H1 (cell line): ENCODE data around the gene SMAGP. TPM values are rescaled to one million over a fixed set of nuclear protein-coding genes. Genes with fewer than 3 reads are reported as not detected.

ENCODE experiments used
- BCL11A ChIP-seq, 2 experiments: IDR thresholded peaks; one replicate each; pipeline ENCODE4 v1.6.1; 2011; ENCODE audit warnings: low read depth in 2 of 2, low read length in 2 of 2, mild to moderate bottlenecking in 2 of 2
- FOSL1 ChIP-seq: IDR thresholded peaks from 2 replicates; pipeline ENCODE4 v1.6.1; 2011; ENCODE audit warnings: mild to moderate bottlenecking, low read depth, low read length, moderate library complexity; ENCODE audit not compliant: insufficient read depth
- KDM4A ChIP-seq: IDR thresholded peaks from one replicate; pipeline ENCODE4 v1.7.1; 2012; ENCODE audit warnings: low read depth, mild to moderate bottlenecking, moderate library complexity, low read length, inconsistent platforms; ENCODE audit not compliant: severe bottlenecking
- SIX5 ChIP-seq: IDR thresholded peaks from 2 replicates; pipeline ENCODE4 v1.6.1; 2011; ENCODE audit warnings: mild to moderate bottlenecking, low read depth, low read length
- polyA plus RNA-seq, 7 experiments: library from polyadenylated mRNA; depleted of rRNA in 3 of 7; stranded (reverse) in 5 of 7; unstranded in 2 of 7; fragments of >200 nt in 5 of 7; fragments of 200-250 nt in 2 of 7; gene quantifications; 1 replicate in 5 of 7; 2 replicates in 1 of 7; 4 replicates in 1 of 7; pipeline versions ENCODE4 v1.2.1 to v1.2.3, GENCODE V29; 2011 to 2013; ENCODE audit warnings: missing spikeins in 2 of 7, mixed read lengths in 2 of 7
- total RNA-seq: library from RNA; stranded (reverse); fragmentation: NEBNext Ultra II Directional; extraction: Animal tissue kit (Norgen Biotek cat#: 25700); gene quantifications from 2 replicates; pipeline ENCODE4 v1.2.1, GENCODE V29; 2021
- TF ChIP-seq, protein P1 (sequence below): fragments of 300-600 bp; sonication (generic); IDR thresholded peaks from 2 replicates; pipeline ENCODE4 v1.7.1; 2012; ENCODE audit warnings: low read length, moderate library complexity, mild to moderate bottlenecking, inconsistent platforms; ENCODE audit not compliant: insufficient replicate concordance

The SMAGP gene
- total and polyA plus RNA-seq, 2 of the 8 experiments (the other 6 are each of a cell fraction or from before 2014, with no cell fraction given): 9.4 to 12.7 TPM

DNA sequence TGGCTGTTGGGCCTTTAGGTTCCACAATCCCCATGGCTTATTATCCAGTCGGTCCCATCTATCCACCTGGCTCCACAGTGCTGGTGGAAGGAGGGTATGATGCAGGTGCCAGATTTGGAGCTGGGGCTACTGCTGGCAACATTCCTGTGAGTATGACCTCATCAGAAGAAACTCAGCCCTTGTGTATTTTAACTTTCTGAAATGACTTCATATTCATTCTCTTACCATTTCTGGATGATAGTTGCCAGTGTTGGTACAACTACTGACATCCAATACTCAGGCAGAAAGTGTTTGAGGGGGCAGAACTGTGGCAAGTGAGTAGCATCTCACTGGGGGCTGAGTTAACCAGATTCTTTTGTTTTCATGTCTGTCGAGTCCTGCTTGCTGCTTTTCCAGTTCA, 29.2 kb downstream of the SMAGP start (continued):
- TF ChIP-seq, protein P1, sequence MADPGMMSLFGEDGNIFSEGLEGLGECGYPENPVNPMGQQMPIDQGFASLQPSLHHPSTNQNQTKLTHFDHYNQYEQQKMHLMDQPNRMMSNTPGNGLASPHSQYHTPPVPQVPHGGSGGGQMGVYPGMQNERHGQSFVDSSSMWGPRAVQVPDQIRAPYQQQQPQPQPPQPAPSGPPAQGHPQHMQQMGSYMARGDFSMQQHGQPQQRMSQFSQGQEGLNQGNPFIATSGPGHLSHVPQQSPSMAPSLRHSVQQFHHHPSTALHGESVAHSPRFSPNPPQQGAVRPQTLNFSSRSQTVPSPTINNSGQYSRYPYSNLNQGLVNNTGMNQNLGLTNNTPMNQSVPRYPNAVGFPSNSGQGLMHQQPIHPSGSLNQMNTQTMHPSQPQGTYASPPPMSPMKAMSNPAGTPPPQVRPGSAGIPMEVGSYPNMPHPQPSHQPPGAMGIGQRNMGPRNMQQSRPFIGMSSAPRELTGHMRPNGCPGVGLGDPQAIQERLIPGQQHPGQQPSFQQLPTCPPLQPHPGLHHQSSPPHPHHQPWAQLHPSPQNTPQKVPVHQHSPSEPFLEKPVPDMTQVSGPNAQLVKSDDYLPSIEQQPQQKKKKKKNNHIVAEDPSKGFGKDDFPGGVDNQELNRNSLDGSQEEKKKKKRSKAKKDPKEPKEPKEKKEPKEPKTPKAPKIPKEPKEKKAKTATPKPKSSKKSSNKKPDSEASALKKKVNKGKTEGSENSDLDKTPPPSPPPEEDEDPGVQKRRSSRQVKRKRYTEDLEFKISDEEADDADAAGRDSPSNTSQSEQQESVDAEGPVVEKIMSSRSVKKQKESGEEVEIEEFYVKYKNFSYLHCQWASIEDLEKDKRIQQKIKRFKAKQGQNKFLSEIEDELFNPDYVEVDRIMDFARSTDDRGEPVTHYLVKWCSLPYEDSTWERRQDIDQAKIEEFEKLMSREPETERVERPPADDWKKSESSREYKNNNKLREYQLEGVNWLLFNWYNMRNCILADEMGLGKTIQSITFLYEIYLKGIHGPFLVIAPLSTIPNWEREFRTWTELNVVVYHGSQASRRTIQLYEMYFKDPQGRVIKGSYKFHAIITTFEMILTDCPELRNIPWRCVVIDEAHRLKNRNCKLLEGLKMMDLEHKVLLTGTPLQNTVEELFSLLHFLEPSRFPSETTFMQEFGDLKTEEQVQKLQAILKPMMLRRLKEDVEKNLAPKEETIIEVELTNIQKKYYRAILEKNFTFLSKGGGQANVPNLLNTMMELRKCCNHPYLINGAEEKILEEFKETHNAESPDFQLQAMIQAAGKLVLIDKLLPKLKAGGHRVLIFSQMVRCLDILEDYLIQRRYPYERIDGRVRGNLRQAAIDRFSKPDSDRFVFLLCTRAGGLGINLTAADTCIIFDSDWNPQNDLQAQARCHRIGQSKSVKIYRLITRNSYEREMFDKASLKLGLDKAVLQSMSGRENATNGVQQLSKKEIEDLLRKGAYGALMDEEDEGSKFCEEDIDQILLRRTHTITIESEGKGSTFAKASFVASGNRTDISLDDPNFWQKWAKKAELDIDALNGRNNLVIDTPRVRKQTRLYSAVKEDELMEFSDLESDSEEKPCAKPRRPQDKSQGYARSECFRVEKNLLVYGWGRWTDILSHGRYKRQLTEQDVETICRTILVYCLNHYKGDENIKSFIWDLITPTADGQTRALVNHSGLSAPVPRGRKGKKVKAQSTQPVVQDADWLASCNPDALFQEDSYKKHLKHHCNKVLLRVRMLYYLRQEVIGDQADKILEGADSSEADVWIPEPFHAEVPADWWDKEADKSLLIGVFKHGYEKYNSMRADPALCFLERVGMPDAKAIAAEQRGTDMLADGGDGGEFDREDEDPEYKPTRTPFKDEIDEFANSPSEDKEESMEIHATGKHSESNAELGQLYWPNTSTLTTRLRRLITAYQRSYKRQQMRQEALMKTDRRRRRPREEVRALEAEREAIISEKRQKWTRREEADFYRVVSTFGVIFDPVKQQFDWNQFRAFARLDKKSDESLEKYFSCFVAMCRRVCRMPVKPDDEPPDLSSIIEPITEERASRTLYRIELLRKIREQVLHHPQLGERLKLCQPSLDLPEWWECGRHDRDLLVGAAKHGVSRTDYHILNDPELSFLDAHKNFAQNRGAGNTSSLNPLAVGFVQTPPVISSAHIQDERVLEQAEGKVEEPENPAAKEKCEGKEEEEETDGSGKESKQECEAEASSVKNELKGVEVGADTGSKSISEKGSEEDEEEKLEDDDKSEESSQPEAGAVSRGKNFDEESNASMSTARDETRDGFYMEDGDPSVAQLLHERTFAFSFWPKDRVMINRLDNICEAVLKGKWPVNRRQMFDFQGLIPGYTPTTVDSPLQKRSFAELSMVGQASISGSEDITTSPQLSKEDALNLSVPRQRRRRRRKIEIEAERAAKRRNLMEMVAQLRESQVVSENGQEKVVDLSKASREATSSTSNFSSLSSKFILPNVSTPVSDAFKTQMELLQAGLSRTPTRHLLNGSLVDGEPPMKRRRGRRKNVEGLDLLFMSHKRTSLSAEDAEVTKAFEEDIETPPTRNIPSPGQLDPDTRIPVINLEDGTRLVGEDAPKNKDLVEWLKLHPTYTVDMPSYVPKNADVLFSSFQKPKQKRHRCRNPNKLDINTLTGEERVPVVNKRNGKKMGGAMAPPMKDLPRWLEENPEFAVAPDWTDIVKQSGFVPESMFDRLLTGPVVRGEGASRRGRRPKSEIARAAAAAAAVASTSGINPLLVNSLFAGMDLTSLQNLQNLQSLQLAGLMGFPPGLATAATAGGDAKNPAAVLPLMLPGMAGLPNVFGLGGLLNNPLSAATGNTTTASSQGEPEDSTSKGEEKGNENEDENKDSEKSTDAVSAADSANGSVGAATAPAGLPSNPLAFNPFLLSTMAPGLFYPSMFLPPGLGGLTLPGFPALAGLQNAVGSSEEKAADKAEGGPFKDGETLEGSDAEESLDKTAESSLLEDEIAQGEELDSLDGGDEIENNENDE: no peak
- TF ChIP-seq BCL11A (IDR thresholded peaks at IDR 0.05; ENCODE audit: low read depth in 2 of 2, low read length in 2 of 2) (no peak), KDM4A (no peak), SIX5 (no peak), FOSL1 (no peak)
